Type B pancreatic cell (in vitro differentiated cells): Measurements from ENCODE around the gene PLCH2. TPM values are rescaled to one million over a fixed set of nuclear protein-coding genes. Genes with fewer than 3 reads are reported as not detected.

Experiments
- DNase-seq: peaks from one replicate; pipeline ENCODE4 v3.0.0; 2021; ENCODE audit warnings: mixed read lengths; ENCODE audit not compliant: unreplicated experiment; ENCODE audit errors: extremely low spot score
- H3K27ac Mint-ChIP-seq: 2 replicates; pipeline ENCODE4 v1.8.0; 2021; ENCODE audit warnings: mild to moderate bottlenecking, mixed read lengths
- H3K27me3 Mint-ChIP-seq: 2 replicates; pipeline ENCODE4 v1.8.0; 2021; ENCODE audit warnings: mixed read lengths
- H3K36me3 Mint-ChIP-seq: 2 replicates; pipeline ENCODE4 v1.8.0; 2021; ENCODE audit warnings: mixed read lengths
- H3K4me1 Mint-ChIP-seq: one replicate; pipeline ENCODE4 v1.8.0; 2021; ENCODE audit warnings: mixed read lengths; ENCODE audit not compliant: unreplicated experiment
- H3K4me3 Mint-ChIP-seq: 2 replicates; pipeline ENCODE4 v1.8.0; 2021; ENCODE audit warnings: mild to moderate bottlenecking, mixed read lengths
- H3K9me3 Mint-ChIP-seq: 2 replicates; pipeline ENCODE4 v1.8.0; 2021; ENCODE audit warnings: mixed read lengths
- total RNA-seq: library from RNA; stranded (reverse); gene quantifications from 2 replicates; pipeline ENCODE4 v1.2.1, GENCODE V29; 2021; ENCODE audit warnings: low replicate concordance
- TF ChIP-seq, protein P1 (sequence below): fragments of 200-600 bp; sonication (generic); conservative IDR thresholded peaks from 2 replicates; pipeline ENCODE4 v1.5.0; 2021; ENCODE audit warnings: antibody characterized with exemption, mild to moderate bottlenecking

The PLCH2 gene
- total RNA-seq, 1 donor from 2014 or later, result 0.82 TPM

DNA sequence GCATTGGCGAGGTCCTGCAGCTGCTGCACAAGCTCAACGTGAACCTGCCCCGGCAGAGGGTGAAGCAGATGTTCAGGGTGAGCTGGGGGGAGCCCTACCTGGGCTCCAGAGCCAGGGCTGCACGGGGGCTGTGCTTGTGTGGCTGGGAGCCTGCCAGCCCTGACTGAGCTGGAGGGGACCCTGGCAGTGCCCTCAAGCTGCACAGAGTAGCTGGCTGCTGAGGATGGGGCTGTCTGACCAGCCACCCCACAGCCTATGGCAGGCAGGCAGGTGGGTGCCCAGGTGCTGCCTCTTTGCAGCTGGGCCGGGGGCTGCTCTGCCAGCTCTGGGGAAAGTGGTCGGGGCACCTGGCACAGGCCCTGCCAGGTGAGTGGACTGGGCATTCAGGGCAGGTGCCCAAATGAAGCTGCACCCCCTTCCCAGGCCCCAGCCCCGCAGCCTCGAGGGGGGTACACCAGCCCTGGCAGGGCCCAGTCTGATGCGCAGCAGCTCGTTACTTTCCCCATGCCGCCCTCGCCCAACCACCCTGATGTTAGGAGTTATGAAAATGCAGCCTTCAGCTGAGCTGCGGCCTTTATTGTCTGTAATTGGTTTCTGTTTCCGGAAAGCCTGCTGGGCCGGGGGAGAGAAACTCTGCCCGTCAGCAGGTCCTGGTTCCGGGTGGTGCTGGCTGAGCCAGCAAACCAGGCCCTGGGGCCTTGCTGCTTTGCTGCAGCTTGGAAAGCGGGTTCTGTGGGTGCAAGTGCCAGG, 4.3 kb downstream of the PLCH2 start:
- H3K9me3 Mint-ChIP-seq, result no peaks in the 10 kb centered on the region
- H3K27ac Mint-ChIP-seq, result no peak overlapping the region
- peaks cover 3% of the 10 kb centered on the region for H3K27me3 Mint-ChIP-seq
- H3K36me3 Mint-ChIP-seq, result no peaks in the 10 kb centered on the region
- H3K4me3 Mint-ChIP-seq, result no peak overlapping the region
- H3K4me1 Mint-ChIP-seq, result no peaks in the 10 kb centered on the region
- no peak for DNase-seq
- TF ChIP-seq, protein P1, sequence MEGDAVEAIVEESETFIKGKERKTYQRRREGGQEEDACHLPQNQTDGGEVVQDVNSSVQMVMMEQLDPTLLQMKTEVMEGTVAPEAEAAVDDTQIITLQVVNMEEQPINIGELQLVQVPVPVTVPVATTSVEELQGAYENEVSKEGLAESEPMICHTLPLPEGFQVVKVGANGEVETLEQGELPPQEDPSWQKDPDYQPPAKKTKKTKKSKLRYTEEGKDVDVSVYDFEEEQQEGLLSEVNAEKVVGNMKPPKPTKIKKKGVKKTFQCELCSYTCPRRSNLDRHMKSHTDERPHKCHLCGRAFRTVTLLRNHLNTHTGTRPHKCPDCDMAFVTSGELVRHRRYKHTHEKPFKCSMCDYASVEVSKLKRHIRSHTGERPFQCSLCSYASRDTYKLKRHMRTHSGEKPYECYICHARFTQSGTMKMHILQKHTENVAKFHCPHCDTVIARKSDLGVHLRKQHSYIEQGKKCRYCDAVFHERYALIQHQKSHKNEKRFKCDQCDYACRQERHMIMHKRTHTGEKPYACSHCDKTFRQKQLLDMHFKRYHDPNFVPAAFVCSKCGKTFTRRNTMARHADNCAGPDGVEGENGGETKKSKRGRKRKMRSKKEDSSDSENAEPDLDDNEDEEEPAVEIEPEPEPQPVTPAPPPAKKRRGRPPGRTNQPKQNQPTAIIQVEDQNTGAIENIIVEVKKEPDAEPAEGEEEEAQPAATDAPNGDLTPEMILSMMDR, result no peak

DNA sequence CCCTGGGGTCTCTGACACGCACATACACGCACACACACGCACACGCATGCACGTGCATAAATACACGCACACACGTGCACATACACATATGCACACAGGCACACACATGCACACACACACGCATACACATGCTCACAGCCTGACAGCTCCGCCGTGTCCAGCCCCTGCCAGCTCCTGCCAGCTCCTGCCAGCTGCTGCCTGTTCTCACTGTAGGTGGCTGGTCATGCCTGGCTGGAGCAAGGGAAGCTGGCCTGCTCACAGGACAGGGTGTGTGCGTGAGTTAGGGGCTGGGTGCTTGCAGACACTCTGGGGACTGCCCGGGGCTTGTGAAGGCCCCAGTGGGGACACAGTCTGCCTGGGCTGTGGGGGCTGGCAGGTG, 4.9 kb downstream of the PLCH2 start:
- Mint-ChIP-seq H3K36me3 (no peaks in the 10 kb centered on the region), H3K27me3 (peaks cover 3% of the 10 kb centered on the region), H3K9me3 (no peaks in the 10 kb centered on the region), H3K4me1 (no peaks in the 10 kb centered on the region), H3K4me3 (no peak overlapping the region), H3K27ac (no peak overlapping the region)
- TF ChIP-seq, protein P1, result no peak
- no peak for DNase-seq

DNA sequence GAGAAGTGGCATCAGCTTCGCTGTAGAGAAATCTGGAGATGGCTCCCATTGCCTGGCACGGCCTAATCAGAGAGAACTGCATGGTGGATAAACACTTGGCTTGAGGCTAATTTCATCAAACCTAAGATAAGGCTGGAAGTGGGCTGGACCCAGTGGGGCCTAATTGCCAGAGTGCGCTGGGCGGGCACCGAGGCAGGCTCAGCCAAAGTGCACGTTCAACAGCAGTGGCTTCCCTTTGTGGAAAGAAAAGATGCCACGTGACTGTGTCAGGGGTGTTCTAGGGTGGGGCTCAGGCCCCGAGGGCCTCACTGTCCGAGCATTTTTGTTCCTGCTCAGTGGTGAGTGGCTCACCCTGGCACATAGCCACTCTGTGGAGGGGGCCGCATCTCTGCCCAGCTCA, 5.8 kb downstream of the PLCH2 start:
- DNase-seq, result no peak
- Mint-ChIP-seq H3K27me3 (peaks cover 3% of the 10 kb centered on the region), H3K27ac (no peak overlapping the region), H3K9me3 (no peaks in the 10 kb centered on the region), H3K4me1 (no peaks in the 10 kb centered on the region), H3K4me3 (no peak overlapping the region), H3K36me3 (no peaks in the 10 kb centered on the region)
- TF ChIP-seq, protein P1, result no peak

DNA sequence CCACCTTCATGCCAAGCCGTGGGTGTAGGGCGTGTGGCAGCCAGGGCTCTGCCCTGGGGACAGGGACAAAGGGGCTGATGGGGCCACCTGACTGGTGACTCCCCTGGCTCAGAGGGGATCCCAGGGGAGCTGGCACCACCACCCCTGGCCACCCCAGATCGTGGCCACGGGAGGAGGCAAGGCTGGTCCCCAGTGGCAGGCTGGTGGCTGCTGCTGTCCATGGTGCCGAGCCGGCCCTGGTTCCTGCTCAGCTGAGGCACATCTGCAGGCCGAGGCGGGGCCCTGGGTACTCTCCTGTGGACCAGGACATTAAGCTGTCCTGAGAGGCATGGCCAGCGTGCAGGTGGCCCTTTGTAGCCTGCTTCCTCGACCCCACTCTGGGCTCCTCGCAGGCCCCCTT, 6.5 kb downstream of the PLCH2 start:
- Mint-ChIP-seq H3K36me3 (no peaks in the 10 kb centered on the region), H3K9me3 (no peaks in the 10 kb centered on the region), H3K4me1 (no peaks in the 10 kb centered on the region), H3K27me3 (peaks cover 3% of the 10 kb centered on the region), H3K27ac (no peak overlapping the region), H3K4me3 (no peak overlapping the region)
- no peak for DNase-seq
- TF ChIP-seq, protein P1, result no peak

DNA sequence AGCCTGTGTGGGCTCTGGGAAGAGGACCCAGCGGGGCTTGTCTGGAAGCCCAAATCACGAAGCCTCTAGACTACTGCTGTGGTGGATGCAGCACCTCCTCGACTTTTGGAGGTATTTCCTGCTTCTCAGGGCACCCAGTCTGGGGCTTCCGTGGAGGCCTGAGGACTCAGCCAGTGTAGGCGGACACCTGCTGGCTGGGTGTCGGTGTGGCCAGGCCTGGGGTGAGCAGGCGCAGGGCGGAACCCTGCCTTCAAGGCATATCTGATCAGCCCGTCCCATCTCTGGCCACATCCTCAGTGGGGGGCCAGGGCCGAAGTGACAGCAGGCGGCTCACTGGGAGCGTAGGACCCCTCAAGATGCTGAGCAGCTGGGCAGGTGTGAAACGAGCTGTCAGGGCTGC, 6.9 kb downstream of the PLCH2 start:
- TF ChIP-seq, protein P1, result no peak
- Mint-ChIP-seq H3K27ac (no peak overlapping the region), H3K36me3 (no peaks in the 10 kb centered on the region), H3K4me1 (no peaks in the 10 kb centered on the region), H3K4me3 (no peak overlapping the region), H3K27me3 (peaks cover 3% of the 10 kb centered on the region), H3K9me3 (no peaks in the 10 kb centered on the region)
- DNase-seq, result no peak
